Activated CD4-positive, alpha-beta T cell treated with anti-CD3 and anti-CD28 coated beads for 36 hours (primary cell): ENCODE measurements around the gene WDFY3. TPM values are rescaled to one million over a fixed set of nuclear protein-coding genes. Genes with fewer than 3 reads are reported as not detected.

Experiments used
- ATAC-seq: fragments of 200-7000 bp; cut with Tn5 transposase; one replicate; pipeline ENCODE4 v1.10.0; 2021; ENCODE audit warnings: mild to moderate bottlenecking, moderate library complexity
- CTCF ChIA-PET: fragments of 350-600 bp; sonication (Branson Sonifier 250); formaldehyde crosslinking; loops from one replicate; lab custom pipeline; 2021; ENCODE audit warnings: antibody characterized with exemption; lab: Charles Lee
- POLR2A ChIA-PET: fragments of 350-600 bp; sonication (Branson Sonifier 250); formaldehyde crosslinking; loops from one replicate; lab custom pipeline; 2021; ENCODE audit warnings: antibody characterized with exemption, inconsistent platforms; lab: Charles Lee
- DNase-seq: peaks from one replicate; pipeline ENCODE4 v3.0.0-alpha.2; 2020
- H3K27ac Mint-ChIP-seq: one replicate; pipeline ENCODE4 v1.8.0; 2021; ENCODE audit warnings: mixed read lengths
- H3K27me3 Mint-ChIP-seq: one replicate; pipeline ENCODE4 v1.8.0; 2021; ENCODE audit warnings: mixed read lengths
- H3K36me3 Mint-ChIP-seq: one replicate; pipeline ENCODE4 v1.8.0; 2021; ENCODE audit warnings: low read depth, mixed read lengths
- H3K4me1 Mint-ChIP-seq: one replicate; pipeline ENCODE4 v1.8.0; 2021; ENCODE audit warnings: mixed read lengths
- H3K4me3 Mint-ChIP-seq: one replicate; pipeline ENCODE4 v1.8.0; 2021; ENCODE audit warnings: mild to moderate bottlenecking, moderate library complexity, mixed read lengths
- H3K9me3 Mint-ChIP-seq: one replicate; pipeline ENCODE4 v1.8.0; 2021; ENCODE audit warnings: low read depth, mixed read lengths
- intact Hi-C, 2 experiments: fragments of 100-400 bp; cut with DNase I in 1 of 2; cut with micrococcal nuclease in 1 of 2; formaldehyde crosslinking; loops; one replicate each; pipeline versions ENCODE4 v1.14.2 to v1.15.1; 2022 to 2024; cut with DNase I, micrococcal nuclease
- total RNA-seq, 2 experiments: library from RNA; stranded (reverse); gene quantifications; one replicate each; pipeline ENCODE4 v1.2.3, GENCODE V29; 2021

The WDFY3 gene
- total RNA-seq, 2 experiments from 2014 or later: 1.8 to 2.3 TPM

- no peak for ATAC-seq
- Mint-ChIP-seq H3K36me3 (no peaks in the 10 kb centered on the region), H3K4me1 (no peaks in the 10 kb centered on the region), H3K4me3 (no peak overlapping the region), H3K9me3 (peaks cover 12% of the 10 kb centered on the region), H3K27me3 (peaks cover 2% of the 10 kb centered on the region), H3K27ac (no peak overlapping the region)
- ChIA-PET CTCF (no interaction called here), POLR2A (no interaction called here)
- no peak for DNase-seq
- intact Hi-C loops: no loop called here
Measured at GRCh38 chr4:84944947-84945346, 21.5 kb downstream of the WDFY3 start.

GRCh38 chr4:84940960-84941359, 25.5 kb downstream of the WDFY3 start:
- CTCF ChIA-PET: no interaction called here
- no peak overlapping the region for H3K27ac Mint-ChIP-seq
- H3K9me3 Mint-ChIP-seq: peaks cover 15% of the 10 kb centered on the region
- POLR2A ChIA-PET: no interaction called here
- intact Hi-C loops: no loop called here
- no peak for DNase-seq
- H3K4me1 Mint-ChIP-seq: no peaks in the 10 kb centered on the region
- H3K36me3 Mint-ChIP-seq: no peaks in the 10 kb centered on the region
- no peak for ATAC-seq
- no peak overlapping the region for H3K4me3 Mint-ChIP-seq
- peaks cover 4% of the 10 kb centered on the region for H3K27me3 Mint-ChIP-seq

GRCh38 chr4:84939113-84939512, 27.4 kb downstream of the WDFY3 start:
- Mint-ChIP-seq H3K4me1 (no peaks in the 10 kb centered on the region), H3K4me3 (no peak overlapping the region), H3K36me3 (no peaks in the 10 kb centered on the region), H3K27me3 (peaks cover 6% of the 10 kb centered on the region), H3K9me3 (peaks cover 17% of the 10 kb centered on the region), H3K27ac (no peak overlapping the region)
- ChIA-PET POLR2A (no interaction called here), CTCF (interaction anchor here (0.7 to 1.4 kb wide), 2 partner anchors 32 to 704 kb away, joined by 3 to 4 read pairs; no protein-coding TSS in a partner anchor)
- DNase-seq (no peak), ATAC-seq (no peak)
- intact Hi-C loops: no loop called here

GRCh38 chr4:84938316-84938715, 28.2 kb downstream of the WDFY3 start:
- Mint-ChIP-seq H3K36me3 (no peaks in the 10 kb centered on the region), H3K4me1 (no peaks in the 10 kb centered on the region), H3K27ac (no peak overlapping the region), H3K4me3 (no peak overlapping the region), H3K27me3 (peaks cover 9% of the 10 kb centered on the region), H3K9me3 (peaks cover 19% of the 10 kb centered on the region)
- DNase-seq (no peak), ATAC-seq (no peak)
- POLR2A ChIA-PET: no interaction called here
- CTCF ChIA-PET: no interaction called here
- intact Hi-C loops: no loop called here

- no peaks in the 10 kb centered on the region for H3K4me1 Mint-ChIP-seq
- intact Hi-C loops: no loop called here
- CTCF ChIA-PET: no interaction called here
- peaks cover 9% of the 10 kb centered on the region for H3K27me3 Mint-ChIP-seq
- POLR2A ChIA-PET: no interaction called here
- DNase-seq (no peak), ATAC-seq (no peak)
- H3K4me3 Mint-ChIP-seq: no peak overlapping the region
- no peaks in the 10 kb centered on the region for H3K36me3 Mint-ChIP-seq
- peaks cover 19% of the 10 kb centered on the region for H3K9me3 Mint-ChIP-seq
- no peak overlapping the region for H3K27ac Mint-ChIP-seq
Measured at GRCh38 chr4:84937381-84937977, 29.0 kb downstream of the WDFY3 start.

GRCh38 chr4:84936123-84936522, 30.4 kb downstream of the WDFY3 start:
- ATAC-seq (no peak), DNase-seq (no peak)
- Mint-ChIP-seq H3K27ac (no peak overlapping the region), H3K4me1 (no peaks in the 10 kb centered on the region), H3K36me3 (no peaks in the 10 kb centered on the region), H3K27me3 (peaks cover 9% of the 10 kb centered on the region), H3K4me3 (no peak overlapping the region), H3K9me3 (peaks cover 13% of the 10 kb centered on the region)
- intact Hi-C loops: no loop called here
- CTCF ChIA-PET: no interaction called here
- POLR2A ChIA-PET: no interaction called here

GRCh38 chr4:84932462-84932861, 34.0 kb downstream of the WDFY3 start:
- H3K4me1 Mint-ChIP-seq: no peaks in the 10 kb centered on the region
- peaks cover 9% of the 10 kb centered on the region for H3K27me3 Mint-ChIP-seq

GRCh38 chr4:84931961-84932360, 34.5 kb downstream of the WDFY3 start:
- no peaks in the 10 kb centered on the region for H3K36me3 Mint-ChIP-seq
- ChIA-PET CTCF (no interaction called here), POLR2A (no interaction called here)
- H3K9me3 Mint-ChIP-seq: peaks cover 4% of the 10 kb centered on the region
- H3K27ac Mint-ChIP-seq: no peak overlapping the region
- no peak for ATAC-seq
- H3K4me1 Mint-ChIP-seq: no peaks in the 10 kb centered on the region
- DNase-seq: no peak
- intact Hi-C loops: no loop called here
- H3K4me3 Mint-ChIP-seq: no peak overlapping the region
- H3K27me3 Mint-ChIP-seq: peaks cover 8% of the 10 kb centered on the region

More at GRCh38 chr4:84932462-84932861, 34.0 kb downstream of the WDFY3 start:
- DNase-seq: no peak
- no peaks in the 10 kb centered on the region for H3K36me3 Mint-ChIP-seq
- H3K27ac Mint-ChIP-seq: no peak overlapping the region
- intact Hi-C loops: no loop called here
- H3K9me3 Mint-ChIP-seq: peaks cover 4% of the 10 kb centered on the region
- ChIA-PET CTCF (interaction anchor here (1.0 kb wide), 1 partner anchor 8 kb away, joined by 3 read pairs; no protein-coding TSS in a partner anchor), POLR2A (no interaction called here)
- no peak for ATAC-seq
- H3K4me3 Mint-ChIP-seq: no peak overlapping the region

GRCh38 chr4:84931274-84931673, 35.2 kb downstream of the WDFY3 start:
- Mint-ChIP-seq H3K9me3 (peaks cover 4% of the 10 kb centered on the region), H3K4me1 (no peaks in the 10 kb centered on the region), H3K27me3 (peaks cover 5% of the 10 kb centered on the region), H3K4me3 (no peak overlapping the region), H3K27ac (no peak overlapping the region), H3K36me3 (no peaks in the 10 kb centered on the region)
- ChIA-PET CTCF (no interaction called here), POLR2A (no interaction called here)
- DNase-seq: no peak
- no peak for ATAC-seq
- intact Hi-C loops: no loop called here

- Mint-ChIP-seq H3K36me3 (no peaks in the 10 kb centered on the region), H3K27me3 (peaks cover 2% of the 10 kb centered on the region), H3K4me1 (no peaks in the 10 kb centered on the region), H3K27ac (no peak overlapping the region), H3K4me3 (no peak overlapping the region), H3K9me3 (no peaks in the 10 kb centered on the region)
- CTCF ChIA-PET: no interaction called here
- intact Hi-C loops: no loop called here
- no peak for ATAC-seq
- POLR2A ChIA-PET: no interaction called here
- no peak for DNase-seq
Measured at GRCh38 chr4:84928089-84928488, 38.4 kb downstream of the WDFY3 start.

GRCh38 chr4:84927428-84927827, 39.1 kb downstream of the WDFY3 start:
- CTCF ChIA-PET: no interaction called here
- DNase-seq (no peak), ATAC-seq (no peak)
- no peaks in the 10 kb centered on the region for H3K36me3 Mint-ChIP-seq
- POLR2A ChIA-PET: no interaction called here
- no peaks in the 10 kb centered on the region for H3K9me3 Mint-ChIP-seq
- peaks cover 2% of the 10 kb centered on the region for H3K27me3 Mint-ChIP-seq
- no peak overlapping the region for H3K4me3 Mint-ChIP-seq
- H3K4me1 Mint-ChIP-seq: no peaks in the 10 kb centered on the region
- intact Hi-C loops: no loop called here
- H3K27ac Mint-ChIP-seq: no peak overlapping the region

GRCh38 chr4:84925558-84925957, 40.9 kb downstream of the WDFY3 start:
- ChIA-PET CTCF (no interaction called here), POLR2A (no interaction called here)
- no peaks in the 10 kb centered on the region for H3K36me3 Mint-ChIP-seq
- no peak for ATAC-seq
- intact Hi-C loops: no loop called here
- no peak overlapping the region for H3K27ac Mint-ChIP-seq
- peaks cover 2% of the 10 kb centered on the region for H3K27me3 Mint-ChIP-seq
- no peak overlapping the region for H3K4me3 Mint-ChIP-seq
- no peak for DNase-seq
- H3K9me3 Mint-ChIP-seq: no peaks in the 10 kb centered on the region
- no peaks in the 10 kb centered on the region for H3K4me1 Mint-ChIP-seq
